Gastroesophageal sphincter (tissue), 3 donors: ENCODE results near the gene VPS45.

Experiments
- CTCF ChIP-seq, 4 experiments: fragments of 200-600 bp in 2 of 4; fragments of 450-650 bp in 2 of 4; sonication (generic) in 1 of 4; IDR thresholded peaks; one replicate each; pipeline ENCODE4 v1.5.1; 2017 to 2019; ENCODE audit warnings: antibody characterized with exemption in 4 of 4, mild to moderate bottlenecking in 2 of 4, moderate library complexity in 2 of 4
- EP300 ChIP-seq: sonication (generic); formaldehyde crosslinking; IDR thresholded peaks from one replicate; pipeline ENCODE4 v1.6.1; 2017; ENCODE audit warnings: antibody characterized with exemption, mild to moderate bottlenecking
- POLR2A ChIP-seq, 2 donors: fragments of 450-650 bp; IDR thresholded peaks; one replicate each; pipeline ENCODE4 v1.6.1; 2017; ENCODE audit warnings: antibody characterized with exemption in 2 of 2, mild to moderate bottlenecking in 2 of 2, moderate library complexity in 1 of 2
- POLR2AphosphoS5 ChIP-seq: sonication (generic); formaldehyde crosslinking; IDR thresholded peaks from one replicate; pipeline ENCODE4 v1.6.1; 2017; ENCODE audit warnings: antibody characterized with exemption

GRCh38 chr1:150092180-150092791 lies 24.7 kb downstream of the VPS45 start:
- TF ChIP-seq POLR2A (IDR thresholded peaks at IDR 0.05) (no peak), CTCF (IDR thresholded peaks at IDR 0.05) (no peak), POLR2AphosphoS5 (no peak), EP300 (no peak)
